Stomach (tissue), 9 donors: ENCODE results near the gene NLK. TPM values are rescaled to one million over a fixed set of nuclear protein-coding genes. Genes with fewer than 3 reads are reported as not detected.

ENCODE experiments used
- DNase-seq, 2 donors: peaks; one replicate each; pipeline versions ENCODE4 v3.0.0 to v3.0.0-alpha.2; 2013 to 2019
- H3K27ac ChIP-seq, 5 donors: fragments of 200-600 bp in 4 of 5; sonication (generic) in 4 of 5; one replicate each; pipeline ENCODE4 v1.5.1; 2013 to 2019; ENCODE audit warnings: mild to moderate bottlenecking in 1 of 5, moderate library complexity in 1 of 5
- H3K27me3 ChIP-seq, 3 donors: fragments of 200-600 bp; sonication (generic); one replicate each; pipeline ENCODE4 v1.5.1; 2017 to 2019; ENCODE audit warnings: mixed run types in 1 of 3
- H3K36me3 ChIP-seq, 4 donors: fragments of 200-600 bp; sonication (generic); 1 replicate in 3 of 4; 2 replicates in 1 of 4; pipeline ENCODE4 v1.5.1; 2016 to 2019
- H3K4me1 ChIP-seq, 4 donors: fragments of 200-600 bp; sonication (generic); one replicate each; pipeline ENCODE4 v1.5.1; 2016 to 2019
- H3K4me3 ChIP-seq, 4 donors: fragments of 200-600 bp; sonication (generic) in 3 of 4; one replicate each; pipeline ENCODE4 v1.5.1; 2016 to 2019; ENCODE audit warnings: mild to moderate bottlenecking in 1 of 4
- H3K9me3 ChIP-seq, 4 donors: fragments of 200-600 bp; sonication (generic); one replicate each; pipeline ENCODE4 v1.5.1; 2016 to 2019
- CTCF ChIP-seq, 7 experiments: fragments of 450-650 bp in 4 of 7; fragments of 200-600 bp in 3 of 7; sonication (generic) in 3 of 7; IDR thresholded peaks; one replicate each; pipeline ENCODE4 v1.5.1; 2016 to 2019; ENCODE audit warnings: antibody characterized with exemption in 7 of 7, control low read depth in 2 of 7, mild to moderate bottlenecking in 1 of 7
- EP300 ChIP-seq: sonication (generic); formaldehyde crosslinking; IDR thresholded peaks from one replicate; pipeline ENCODE4 v1.6.1; 2017; ENCODE audit warnings: antibody characterized with exemption
- POLR2A ChIP-seq, 4 donors: fragments of 450-650 bp; IDR thresholded peaks; one replicate each; pipeline ENCODE4 v1.6.1; 2016; ENCODE audit warnings: antibody characterized with exemption in 4 of 4, control low read depth in 2 of 4, mild to moderate bottlenecking in 1 of 4, moderate library complexity in 1 of 4
- POLR2AphosphoS5 ChIP-seq, 3 donors: sonication (generic); formaldehyde crosslinking; IDR thresholded peaks; one replicate each; pipeline ENCODE4 v1.6.1; 2016; ENCODE audit warnings: antibody characterized with exemption in 3 of 3
- WGBS, 5 donors: extraction: QIAGEN DNeasy Blood & Tissue Kit in 3 of 5; methylation state at CpG; one replicate each; pipeline versions ENCODE4 v1.1.5 to v1.1.7; 2013 to 2018; 5-methylcytosine and 5-hydroxymethylcytosine counted together
- intact Hi-C: fragments of 100-400 bp; cut with DNase I; formaldehyde crosslinking; loops from one replicate; pipeline ENCODE4 v1.15.1; 2023; ENCODE audit warnings: low total_unique reads
- polyA plus RNA-seq, 3 donors: library from polyadenylated mRNA; stranded (reverse); fragments of 200-250 nt; gene quantifications; one replicate each; pipeline ENCODE4 v1.2.3, GENCODE V29; 2013
- total RNA-seq, 5 donors: library from RNA; depleted of rRNA; stranded (reverse); fragments of >200 nt; gene quantifications; one replicate each; pipeline versions ENCODE4 v1.1.0 to v1.2.3, GENCODE V29; 2014 to 2016
- donor health status: healthy with polysubstance abuse.
- donor health status: Bipolar disorder and iron deficiency.
- donor health status: healthy.

NLK gene
- total and polyA plus RNA-seq, 8 donors = 4.3 to 169 (median 14.7) TPM

GRCh38 chr17:28042721-28043291 lies 329 bp downstream of the NLK start:
- TF ChIP-seq EP300 (no peak), POLR2AphosphoS5 (IDR thresholded peaks at IDR 0.05) (no peak), POLR2A (IDR thresholded peaks at IDR 0.05) (no peak), CTCF (IDR thresholded peaks at IDR 0.05) (no peak)
- intact Hi-C loops = no loop called here
- Histone ChIP-seq H3K36me3 (no peaks in the 10 kb centered on the region), H3K9me3 (no peaks in the 10 kb centered on the region), H3K4me1 (peaks cover 27 to 58% (median 44%) of the 10 kb centered on the region in 4 donors), H3K27me3 (no peaks in the 10 kb centered on the region), H3K4me3 (peak overlapping the region in 2 of 4 donors; percentile 92 to 93), H3K27ac (no peak overlapping the region)
- WGBS, 5 donors = 97 to 99% (median 98%) methylated on average over 16 of the region's 16 CpGs
- DNase-seq = no peak

GRCh38 chr17:28043296-28043695 lies 819 bp downstream of the NLK start:
- no peak for TF ChIP-seq POLR2A (IDR thresholded peaks at IDR 0.05)
- TF ChIP-seq POLR2AphosphoS5 (IDR thresholded peaks at IDR 0.05) = no peak
- Histone ChIP-seq H3K36me3 (no peaks in the 10 kb centered on the region), H3K4me3 (peak overlapping the region in 2 of 4 donors; percentile 92 to 93), H3K4me1 (peaks cover 27 to 61% (median 45%) of the 10 kb centered on the region in 4 donors), H3K27ac (no peak overlapping the region), H3K9me3 (no peaks in the 10 kb centered on the region), H3K27me3 (no peaks in the 10 kb centered on the region)
- 93 to 97% (median 95%) methylated on average over 3 of the region's 3 CpGs for WGBS, 5 donors
- DNase-seq = no peak
- intact Hi-C loops = no loop called here

- DNase-seq = no peak
- Histone ChIP-seq H3K27me3 (no peaks in the 10 kb centered on the region), H3K4me3 (peak overlapping the region in 1 of 4 donors; percentile 93), H3K9me3 (no peaks in the 10 kb centered on the region), H3K27ac (no peak overlapping the region), H3K4me1 (peaks cover 27 to 61% (median 45%) of the 10 kb centered on the region in 4 donors), H3K36me3 (no peaks in the 10 kb centered on the region)
- intact Hi-C loops = no loop called here
- no peak for TF ChIP-seq CTCF (IDR thresholded peaks at IDR 0.05)
- no peak for TF ChIP-seq POLR2AphosphoS5 (IDR thresholded peaks at IDR 0.05)
- TF ChIP-seq POLR2A (IDR thresholded peaks at IDR 0.05) = no peak
- TF ChIP-seq EP300 = no peak
Observed at GRCh38 chr17:28043741-28044140, 1.3 kb downstream of the NLK start.

- Histone ChIP-seq H3K27ac (no peak overlapping the region), H3K4me3 (no peak overlapping the region), H3K27me3 (no peaks in the 10 kb centered on the region), H3K9me3 (no peaks in the 10 kb centered on the region), H3K36me3 (no peaks in the 10 kb centered on the region), H3K4me1 (peaks cover 27 to 61% (median 45%) of the 10 kb centered on the region in 4 donors)
- intact Hi-C loops = no loop called here
- 33 to 54% (median 43%) methylated on average over 3 of the region's 3 CpGs for WGBS, 5 donors
- TF ChIP-seq CTCF (IDR thresholded peaks at IDR 0.05) (no peak), POLR2A (IDR thresholded peaks at IDR 0.05) (no peak), POLR2AphosphoS5 (IDR thresholded peaks at IDR 0.05) (no peak), EP300 (no peak)
- no peak for DNase-seq
Observed at GRCh38 chr17:28045304-28045703, 2.8 kb downstream of the NLK start.
